HEK293 (cell line): Measurements from ENCODE around the gene CHRM5.

ENCODE experiments used
- ZBTB1 ChIP-seq: fragments of 450-650 bp; formaldehyde crosslinking; IDR thresholded peaks from 2 replicates; pipeline ENCODE4 v1.5.1; 2016; ENCODE audit warnings: missing biosample characterization, missing genetic modification characterization
- ZNF239 ChIP-seq: fragments of 450-650 bp; formaldehyde crosslinking; IDR thresholded peaks from 2 replicates; pipeline ENCODE4 v1.5.1; 2016; ENCODE audit warnings: missing biosample characterization, missing genetic modification characterization
- ZNF488 ChIP-seq: fragments of 450-650 bp; formaldehyde crosslinking; IDR thresholded peaks from 2 replicates; pipeline ENCODE4 v1.5.1; 2016; ENCODE audit warnings: missing biosample characterization, missing genetic modification characterization
- ZNF558 ChIP-seq: fragments of 450-650 bp; formaldehyde crosslinking; IDR thresholded peaks from 2 replicates; pipeline ENCODE4 v1.5.1; 2016; ENCODE audit warnings: missing biosample characterization, missing genetic modification characterization
- ZNF747 ChIP-seq: fragments of 450-650 bp; formaldehyde crosslinking; IDR thresholded peaks from 2 replicates; pipeline ENCODE4 v1.5.1; 2016; ENCODE audit warnings: missing biosample characterization, missing genetic modification characterization
- TF ChIP-seq, protein P1 (sequence below): fragments of 450-650 bp; formaldehyde crosslinking; IDR thresholded peaks from 2 replicates; pipeline ENCODE4 v1.5.1; 2016; ENCODE audit warnings: missing biosample characterization, missing genetic modification characterization
- TF ChIP-seq, protein P2 (sequence below): fragments of 450-650 bp; formaldehyde crosslinking; conservative IDR thresholded peaks from 2 replicates; pipeline ENCODE4 v1.5.1; 2016; ENCODE audit warnings: low read depth, missing biosample characterization, missing genetic modification characterization

- TF ChIP-seq ZNF558 (tag by site-specific recombination), result no peak
- TF ChIP-seq, protein P1, sequence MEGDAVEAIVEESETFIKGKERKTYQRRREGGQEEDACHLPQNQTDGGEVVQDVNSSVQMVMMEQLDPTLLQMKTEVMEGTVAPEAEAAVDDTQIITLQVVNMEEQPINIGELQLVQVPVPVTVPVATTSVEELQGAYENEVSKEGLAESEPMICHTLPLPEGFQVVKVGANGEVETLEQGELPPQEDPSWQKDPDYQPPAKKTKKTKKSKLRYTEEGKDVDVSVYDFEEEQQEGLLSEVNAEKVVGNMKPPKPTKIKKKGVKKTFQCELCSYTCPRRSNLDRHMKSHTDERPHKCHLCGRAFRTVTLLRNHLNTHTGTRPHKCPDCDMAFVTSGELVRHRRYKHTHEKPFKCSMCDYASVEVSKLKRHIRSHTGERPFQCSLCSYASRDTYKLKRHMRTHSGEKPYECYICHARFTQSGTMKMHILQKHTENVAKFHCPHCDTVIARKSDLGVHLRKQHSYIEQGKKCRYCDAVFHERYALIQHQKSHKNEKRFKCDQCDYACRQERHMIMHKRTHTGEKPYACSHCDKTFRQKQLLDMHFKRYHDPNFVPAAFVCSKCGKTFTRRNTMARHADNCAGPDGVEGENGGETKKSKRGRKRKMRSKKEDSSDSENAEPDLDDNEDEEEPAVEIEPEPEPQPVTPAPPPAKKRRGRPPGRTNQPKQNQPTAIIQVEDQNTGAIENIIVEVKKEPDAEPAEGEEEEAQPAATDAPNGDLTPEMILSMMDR (tag by site-specific recombination), result no peak
- no peak for TF ChIP-seq ZBTB1
- no peak for TF ChIP-seq ZNF239 (tag by site-specific recombination)
- TF ChIP-seq ZNF488 (tag by site-specific recombination), result no peak
- TF ChIP-seq, protein P2, sequence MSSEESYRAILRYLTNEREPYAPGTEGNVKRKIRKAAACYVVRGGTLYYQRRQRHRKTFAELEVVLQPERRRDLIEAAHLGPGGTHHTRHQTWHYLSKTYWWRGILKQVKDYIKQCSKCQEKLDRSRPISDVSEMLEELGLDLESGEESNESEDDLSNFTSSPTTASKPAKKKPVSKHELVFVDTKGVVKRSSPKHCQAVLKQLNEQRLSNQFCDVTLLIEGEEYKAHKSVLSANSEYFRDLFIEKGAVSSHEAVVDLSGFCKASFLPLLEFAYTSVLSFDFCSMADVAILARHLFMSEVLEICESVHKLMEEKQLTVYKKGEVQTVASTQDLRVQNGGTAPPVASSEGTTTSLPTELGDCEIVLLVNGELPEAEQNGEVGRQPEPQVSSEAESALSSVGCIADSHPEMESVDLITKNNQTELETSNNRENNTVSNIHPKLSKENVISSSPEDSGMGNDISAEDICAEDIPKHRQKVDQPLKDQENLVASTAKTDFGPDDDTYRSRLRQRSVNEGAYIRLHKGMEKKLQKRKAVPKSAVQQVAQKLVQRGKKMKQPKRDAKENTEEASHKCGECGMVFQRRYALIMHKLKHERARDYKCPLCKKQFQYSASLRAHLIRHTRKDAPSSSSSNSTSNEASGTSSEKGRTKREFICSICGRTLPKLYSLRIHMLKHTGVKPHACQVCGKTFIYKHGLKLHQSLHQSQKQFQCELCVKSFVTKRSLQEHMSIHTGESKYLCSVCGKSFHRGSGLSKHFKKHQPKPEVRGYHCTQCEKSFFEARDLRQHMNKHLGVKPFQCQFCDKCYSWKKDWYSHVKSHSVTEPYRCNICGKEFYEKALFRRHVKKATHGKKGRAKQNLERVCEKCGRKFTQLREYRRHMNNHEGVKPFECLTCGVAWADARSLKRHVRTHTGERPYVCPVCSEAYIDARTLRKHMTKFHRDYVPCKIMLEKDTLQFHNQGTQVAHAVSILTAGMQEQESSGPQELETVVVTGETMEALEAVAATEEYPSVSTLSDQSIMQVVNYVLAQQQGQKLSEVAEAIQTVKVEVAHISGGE, result no peak
- no peak for TF ChIP-seq ZNF747
Measured at GRCh38 chr15:34038023-34038870, 70.0 kb downstream of the CHRM5 start.
